ENCODE data around the gene PRRG4. TPM values are rescaled to one million over a fixed set of nuclear protein-coding genes. Genes with fewer than 3 reads are reported as not detected.

The PRRG4 gene
- total RNA-seq, 4 donors from 2014 or later: 1.7 to 6.7 (median 2.5) TPM

DNA sequence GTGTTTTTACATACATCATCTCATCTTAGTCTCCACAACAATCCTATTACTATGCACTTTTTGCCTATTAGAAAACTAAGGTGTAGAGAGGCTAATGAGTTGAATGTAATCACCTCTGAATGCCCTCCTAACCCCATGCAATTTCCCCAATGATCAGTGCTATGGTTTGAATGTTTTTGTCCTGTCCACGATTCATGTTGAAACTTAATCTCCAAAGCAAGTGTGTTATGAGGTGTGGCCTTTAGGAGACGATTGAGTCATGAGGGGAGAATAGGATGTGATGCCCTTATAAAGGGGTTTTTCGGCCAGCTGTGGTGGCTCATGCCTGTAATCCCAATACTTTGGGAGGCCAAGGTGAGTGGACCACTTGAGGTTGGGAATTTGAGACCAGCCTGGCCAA is 33.3 kb upstream of the PRRG4 start:
- Histone ChIP-seq H3K4me1 (peaks cover 0 to 4% (median 0%) of the 10 kb centered on the region in 3 donors), H3K4me3 (no peak overlapping the region), H3K36me3 (no peaks in the 10 kb centered on the region), H3K27me3 (peaks cover 5% of the 10 kb centered on the region), H3K9me3 (no peaks in the 10 kb centered on the region), H3K27ac (no peak overlapping the region)
- TF ChIP-seq POLR2AphosphoS5 (IDR thresholded peaks at IDR 0.05) (no peak), EP300 (IDR thresholded peaks at IDR 0.05) (no peak), POLR2A (IDR thresholded peaks at IDR 0.05) (no peak)
- TF ChIP-seq, protein P1, sequence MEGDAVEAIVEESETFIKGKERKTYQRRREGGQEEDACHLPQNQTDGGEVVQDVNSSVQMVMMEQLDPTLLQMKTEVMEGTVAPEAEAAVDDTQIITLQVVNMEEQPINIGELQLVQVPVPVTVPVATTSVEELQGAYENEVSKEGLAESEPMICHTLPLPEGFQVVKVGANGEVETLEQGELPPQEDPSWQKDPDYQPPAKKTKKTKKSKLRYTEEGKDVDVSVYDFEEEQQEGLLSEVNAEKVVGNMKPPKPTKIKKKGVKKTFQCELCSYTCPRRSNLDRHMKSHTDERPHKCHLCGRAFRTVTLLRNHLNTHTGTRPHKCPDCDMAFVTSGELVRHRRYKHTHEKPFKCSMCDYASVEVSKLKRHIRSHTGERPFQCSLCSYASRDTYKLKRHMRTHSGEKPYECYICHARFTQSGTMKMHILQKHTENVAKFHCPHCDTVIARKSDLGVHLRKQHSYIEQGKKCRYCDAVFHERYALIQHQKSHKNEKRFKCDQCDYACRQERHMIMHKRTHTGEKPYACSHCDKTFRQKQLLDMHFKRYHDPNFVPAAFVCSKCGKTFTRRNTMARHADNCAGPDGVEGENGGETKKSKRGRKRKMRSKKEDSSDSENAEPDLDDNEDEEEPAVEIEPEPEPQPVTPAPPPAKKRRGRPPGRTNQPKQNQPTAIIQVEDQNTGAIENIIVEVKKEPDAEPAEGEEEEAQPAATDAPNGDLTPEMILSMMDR (IDR thresholded peaks at IDR 0.05): no peak
- WGBS, 2 donors (ENCODE audit: low coverage in 1 of 2): 83 to 84% methylated on average over 2 to 3 of the region's 3 CpGs
- no peak for ATAC-seq

- Histone ChIP-seq H3K36me3 (no peaks in the 10 kb centered on the region), H3K27me3 (no peaks in the 10 kb centered on the region), H3K4me1 (no peaks in the 10 kb centered on the region), H3K4me3 (no peak overlapping the region), H3K9me3 (no peaks in the 10 kb centered on the region), H3K27ac (no peak overlapping the region)
- WGBS, 2 donors (ENCODE audit: low coverage in 1 of 2): 21 to 39% methylated on average over 3 of the region's 3 CpGs
- TF ChIP-seq, protein P1 (IDR thresholded peaks at IDR 0.05): peak in 3 of 4 experiments; percentile 29 to 62 (median 30)
- no peak for TF ChIP-seq POLR2AphosphoS5 (IDR thresholded peaks at IDR 0.05)
- no peak for TF ChIP-seq POLR2A (IDR thresholded peaks at IDR 0.05)
- no peak for TF ChIP-seq EP300 (IDR thresholded peaks at IDR 0.05)
- ATAC-seq: peak; percentile 60
Measured at GRCh38 chr11:32809313-32809712, 20.4 kb upstream of the PRRG4 start.

DNA sequence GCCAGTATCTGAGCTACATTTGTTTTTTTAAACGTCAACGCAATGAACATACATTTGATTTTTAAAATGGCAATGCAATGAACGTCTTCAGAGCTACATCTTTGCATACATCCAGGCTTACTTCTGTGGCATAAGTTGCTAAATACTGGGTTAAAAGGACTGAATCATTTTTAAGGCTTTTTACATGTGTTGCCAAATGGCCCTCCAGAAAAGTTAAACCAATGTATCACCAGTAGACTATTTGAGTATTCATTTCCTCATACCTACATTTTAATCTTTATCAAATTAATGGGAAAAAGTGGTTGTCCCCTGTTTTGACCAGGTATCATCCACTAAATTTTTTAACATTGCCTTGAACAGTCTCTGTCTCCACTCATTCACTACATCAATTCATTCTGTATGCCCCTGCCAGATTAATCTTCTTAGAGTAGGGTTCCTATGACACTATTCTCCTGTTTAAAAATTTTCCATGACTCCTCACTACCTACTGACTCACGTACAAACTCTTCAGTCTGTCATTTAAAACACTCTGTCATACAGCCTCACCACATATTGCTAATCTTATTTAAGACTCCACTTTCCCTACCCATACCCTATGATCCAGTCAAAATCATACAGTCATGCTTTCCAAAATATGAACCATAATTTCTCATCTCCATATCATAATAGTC is 12.4 kb upstream of the PRRG4 start:
- no peak overlapping the region for H3K27ac ChIP-seq
- H3K27me3 ChIP-seq: no peaks in the 10 kb centered on the region
- no peak for ATAC-seq
- no peaks in the 10 kb centered on the region for H3K9me3 ChIP-seq
- no peak overlapping the region for H3K4me3 ChIP-seq
- no peaks in the 10 kb centered on the region for H3K36me3 ChIP-seq
- H3K4me1 ChIP-seq: no peaks in the 10 kb centered on the region
- TF ChIP-seq POLR2A (IDR thresholded peaks at IDR 0.05): no peak
- TF ChIP-seq, protein P1 (IDR thresholded peaks at IDR 0.05): no peak
- TF ChIP-seq POLR2AphosphoS5 (IDR thresholded peaks at IDR 0.05): no peak
- TF ChIP-seq EP300 (IDR thresholded peaks at IDR 0.05): no peak
- WGBS, 2 donors (ENCODE audit: low coverage in 1 of 2): 81 to 85% methylated on average over 4 of the region's 4 CpGs

GRCh38 chr11:32817852-32818183 is 11.9 kb upstream of the PRRG4 start:
- WGBS, 2 donors (ENCODE audit: low coverage in 1 of 2): 77 to 83% methylated on average over 3 of the region's 3 CpGs
- no peak overlapping the region for H3K4me3 ChIP-seq
- ATAC-seq: no peak
- H3K27ac ChIP-seq: no peak overlapping the region
- H3K27me3 ChIP-seq: no peaks in the 10 kb centered on the region
- H3K9me3 ChIP-seq: no peaks in the 10 kb centered on the region
- H3K36me3 ChIP-seq: no peaks in the 10 kb centered on the region
- no peaks in the 10 kb centered on the region for H3K4me1 ChIP-seq
- no peak for TF ChIP-seq EP300 (IDR thresholded peaks at IDR 0.05)
- no peak for TF ChIP-seq POLR2A (IDR thresholded peaks at IDR 0.05)
- TF ChIP-seq, protein P1 (IDR thresholded peaks at IDR 0.05): no peak
- TF ChIP-seq POLR2AphosphoS5 (IDR thresholded peaks at IDR 0.05): no peak

DNA sequence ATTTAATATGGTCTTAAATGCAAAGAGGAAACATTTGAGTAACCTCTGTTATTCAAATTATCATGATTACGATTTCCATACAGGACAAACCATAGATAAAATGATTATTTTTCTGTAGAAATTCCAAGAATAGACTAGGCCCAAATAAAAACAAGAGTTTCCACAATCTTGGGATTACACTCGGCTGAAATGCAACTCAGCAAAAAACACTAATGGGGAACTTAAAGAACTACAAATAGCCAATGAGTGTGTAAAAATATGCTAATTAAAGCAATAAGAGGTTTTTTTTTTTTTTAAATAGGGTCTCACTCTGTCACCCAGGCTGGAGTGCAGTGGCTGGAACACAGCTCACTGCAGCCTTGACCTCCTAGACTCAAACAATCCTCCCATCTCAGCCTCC is 10.5 kb upstream of the PRRG4 start:
- Histone ChIP-seq H3K9me3 (peaks cover 0 to 5% (median 0%) of the 10 kb centered on the region in 3 donors), H3K36me3 (no peaks in the 10 kb centered on the region), H3K27me3 (no peaks in the 10 kb centered on the region), H3K4me3 (no peak overlapping the region), H3K4me1 (no peaks in the 10 kb centered on the region), H3K27ac (no peak overlapping the region)
- 73 to 82% methylated on average over 2 of the region's 2 CpGs for WGBS, 2 donors (ENCODE audit: low coverage in 1 of 2)
- no peak for ATAC-seq
- TF ChIP-seq EP300 (IDR thresholded peaks at IDR 0.05) (no peak), POLR2A (IDR thresholded peaks at IDR 0.05) (no peak), POLR2AphosphoS5 (IDR thresholded peaks at IDR 0.05) (no peak)
- TF ChIP-seq, protein P1 (IDR thresholded peaks at IDR 0.05): no peak

Data from gastroesophageal sphincter (tissue), 4 donors.